ENCODE measurements around the gene ANKRD22.

DNA sequence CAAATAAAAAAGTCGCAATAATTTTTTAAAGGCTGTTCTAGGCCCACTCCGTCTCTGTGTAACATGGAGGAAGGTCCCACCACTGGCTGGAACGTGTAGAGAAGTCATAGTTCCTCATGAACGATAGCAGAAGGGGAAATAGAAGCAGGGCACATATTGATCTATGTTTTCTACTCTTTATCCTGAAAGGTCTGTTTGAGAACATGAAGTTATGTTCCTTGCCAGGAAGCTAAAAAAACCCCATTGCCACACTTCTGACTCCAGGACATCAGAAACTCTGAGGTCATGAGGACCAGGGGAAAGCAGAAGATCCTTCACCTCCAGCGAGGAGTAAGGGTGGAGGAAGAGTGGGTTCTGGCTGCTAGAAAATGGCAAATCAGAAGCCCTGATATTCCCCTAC, 10.8 kb downstream of the ANKRD22 start:
- TF ChIP-seq CHD2 (IDR thresholded peaks at IDR 0.05; ENCODE audit: low read length, partially characterized antibody), result no peak
- TF ChIP-seq MXI1 (IDR thresholded peaks at IDR 0.05; ENCODE audit: low read depth, low read length), result no peak
- TF ChIP-seq, protein P1, sequence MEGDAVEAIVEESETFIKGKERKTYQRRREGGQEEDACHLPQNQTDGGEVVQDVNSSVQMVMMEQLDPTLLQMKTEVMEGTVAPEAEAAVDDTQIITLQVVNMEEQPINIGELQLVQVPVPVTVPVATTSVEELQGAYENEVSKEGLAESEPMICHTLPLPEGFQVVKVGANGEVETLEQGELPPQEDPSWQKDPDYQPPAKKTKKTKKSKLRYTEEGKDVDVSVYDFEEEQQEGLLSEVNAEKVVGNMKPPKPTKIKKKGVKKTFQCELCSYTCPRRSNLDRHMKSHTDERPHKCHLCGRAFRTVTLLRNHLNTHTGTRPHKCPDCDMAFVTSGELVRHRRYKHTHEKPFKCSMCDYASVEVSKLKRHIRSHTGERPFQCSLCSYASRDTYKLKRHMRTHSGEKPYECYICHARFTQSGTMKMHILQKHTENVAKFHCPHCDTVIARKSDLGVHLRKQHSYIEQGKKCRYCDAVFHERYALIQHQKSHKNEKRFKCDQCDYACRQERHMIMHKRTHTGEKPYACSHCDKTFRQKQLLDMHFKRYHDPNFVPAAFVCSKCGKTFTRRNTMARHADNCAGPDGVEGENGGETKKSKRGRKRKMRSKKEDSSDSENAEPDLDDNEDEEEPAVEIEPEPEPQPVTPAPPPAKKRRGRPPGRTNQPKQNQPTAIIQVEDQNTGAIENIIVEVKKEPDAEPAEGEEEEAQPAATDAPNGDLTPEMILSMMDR (IDR thresholded peaks at IDR 0.05), result no peak
- no peak for TF ChIP-seq FOXM1 (IDR thresholded peaks at IDR 0.05; ENCODE audit: low read depth)
- no peak for TF ChIP-seq EZH2phosphoT487 (IDR thresholded peaks at IDR 0.05; ENCODE audit: borderline replicate concordance, low read depth)
- no peak for TF ChIP-seq RFX5 (IDR thresholded peaks at IDR 0.05; ENCODE audit: low read length)
- TF ChIP-seq RCOR1 (IDR thresholded peaks at IDR 0.05; ENCODE audit: low read length), result no peak
- TF ChIP-seq USF2 (IDR thresholded peaks at IDR 0.05; ENCODE audit: borderline replicate concordance, low read depth, low read length), result no peak

All from SK-N-SH (cell line).